Left forelimb (tissue), 1 donor: ENCODE data around the gene SYNJ1.
"Not testable (repeated sequence)": the region's sequence is repeated elsewhere in the genome, so short reads cannot be mapped to it uniquely, and the experiment has no call there.

Source experiments
- DNase-seq: peaks from one replicate; pipeline ENCODE4 v3.0.0-alpha.2; 2018; ENCODE audit warnings: low spot score

SYNJ1 gene, protein sequence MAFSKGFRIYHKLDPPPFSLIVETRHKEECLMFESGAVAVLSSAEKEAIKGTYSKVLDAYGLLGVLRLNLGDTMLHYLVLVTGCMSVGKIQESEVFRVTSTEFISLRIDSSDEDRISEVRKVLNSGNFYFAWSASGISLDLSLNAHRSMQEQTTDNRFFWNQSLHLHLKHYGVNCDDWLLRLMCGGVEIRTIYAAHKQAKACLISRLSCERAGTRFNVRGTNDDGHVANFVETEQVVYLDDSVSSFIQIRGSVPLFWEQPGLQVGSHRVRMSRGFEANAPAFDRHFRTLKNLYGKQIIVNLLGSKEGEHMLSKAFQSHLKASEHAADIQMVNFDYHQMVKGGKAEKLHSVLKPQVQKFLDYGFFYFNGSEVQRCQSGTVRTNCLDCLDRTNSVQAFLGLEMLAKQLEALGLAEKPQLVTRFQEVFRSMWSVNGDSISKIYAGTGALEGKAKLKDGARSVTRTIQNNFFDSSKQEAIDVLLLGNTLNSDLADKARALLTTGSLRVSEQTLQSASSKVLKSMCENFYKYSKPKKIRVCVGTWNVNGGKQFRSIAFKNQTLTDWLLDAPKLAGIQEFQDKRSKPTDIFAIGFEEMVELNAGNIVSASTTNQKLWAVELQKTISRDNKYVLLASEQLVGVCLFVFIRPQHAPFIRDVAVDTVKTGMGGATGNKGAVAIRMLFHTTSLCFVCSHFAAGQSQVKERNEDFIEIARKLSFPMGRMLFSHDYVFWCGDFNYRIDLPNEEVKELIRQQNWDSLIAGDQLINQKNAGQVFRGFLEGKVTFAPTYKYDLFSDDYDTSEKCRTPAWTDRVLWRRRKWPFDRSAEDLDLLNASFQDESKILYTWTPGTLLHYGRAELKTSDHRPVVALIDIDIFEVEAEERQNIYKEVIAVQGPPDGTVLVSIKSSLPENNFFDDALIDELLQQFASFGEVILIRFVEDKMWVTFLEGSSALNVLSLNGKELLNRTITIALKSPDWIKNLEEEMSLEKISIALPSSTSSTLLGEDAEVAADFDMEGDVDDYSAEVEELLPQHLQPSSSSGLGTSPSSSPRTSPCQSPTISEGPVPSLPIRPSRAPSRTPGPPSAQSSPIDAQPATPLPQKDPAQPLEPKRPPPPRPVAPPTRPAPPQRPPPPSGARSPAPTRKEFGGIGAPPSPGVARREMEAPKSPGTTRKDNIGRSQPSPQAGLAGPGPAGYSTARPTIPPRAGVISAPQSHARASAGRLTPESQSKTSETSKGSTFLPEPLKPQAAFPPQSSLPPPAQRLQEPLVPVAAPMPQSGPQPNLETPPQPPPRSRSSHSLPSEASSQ (N-terminal part only)

DNA sequence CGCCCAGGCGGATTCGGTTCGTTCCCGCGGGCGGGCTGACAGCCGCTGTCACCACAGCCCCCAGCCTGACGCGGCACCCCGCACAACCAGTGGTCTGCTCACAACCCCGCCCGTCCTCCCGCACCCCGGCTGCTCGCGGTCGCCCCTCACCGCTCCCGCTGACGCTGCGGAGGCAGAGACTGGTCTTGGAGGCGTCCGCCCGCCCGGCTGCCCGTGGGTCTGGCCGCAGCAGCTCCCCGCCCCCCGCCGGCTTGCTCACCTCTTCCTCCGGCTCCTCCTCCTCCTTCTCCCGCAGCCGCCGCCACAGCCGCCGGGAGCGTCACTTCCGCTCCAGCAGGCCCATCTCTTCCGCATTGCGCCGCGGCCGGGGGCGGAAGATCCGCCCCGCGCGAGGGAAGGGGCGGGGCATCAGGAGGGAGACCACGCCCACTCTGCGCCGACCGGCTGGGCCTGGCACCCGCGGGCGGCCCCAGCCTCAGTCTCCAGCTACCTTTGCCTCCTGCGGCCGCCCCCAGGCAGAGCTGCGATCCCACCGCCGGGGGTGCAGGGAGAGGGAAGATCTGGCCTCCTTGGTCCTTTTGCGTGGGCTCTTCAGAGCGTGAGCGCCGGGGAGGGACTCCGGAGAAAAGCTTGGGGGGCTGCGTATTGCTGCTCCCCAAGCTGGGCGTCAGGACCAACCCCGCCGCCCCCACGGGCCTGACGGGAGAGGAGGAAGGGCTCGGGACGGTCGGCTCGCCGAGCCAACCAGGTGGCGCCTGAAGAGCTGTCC lies at the start of gene SYNJ1:
SYNJ1 (minus strand) TSS at position 327 of the 769 bp plus-strand sequence. CDS start 1,118 bp downstream, outside the sequence.
- peak; percentile 95 for DNase-seq

DNA sequence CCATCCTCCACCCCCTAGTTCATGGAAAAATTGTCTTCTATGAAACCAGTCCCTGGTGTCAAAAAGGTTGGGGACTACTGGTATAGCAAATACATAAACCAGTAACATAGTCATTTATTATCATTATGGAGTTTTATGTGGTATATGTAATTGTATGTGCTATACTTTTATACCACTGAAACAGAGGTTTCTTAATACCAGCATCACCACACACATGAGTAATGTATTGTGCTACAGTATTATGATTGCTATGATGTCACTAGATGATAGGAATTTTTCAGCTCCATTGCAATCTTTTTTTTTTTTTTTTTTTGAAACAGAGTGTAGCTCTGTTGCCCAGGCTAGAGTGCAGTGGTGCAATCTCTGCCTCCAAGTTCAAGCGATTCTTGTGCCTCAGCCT lies 49.5 kb upstream of the SYNJ1 start:
- no peak for DNase-seq

DNA sequence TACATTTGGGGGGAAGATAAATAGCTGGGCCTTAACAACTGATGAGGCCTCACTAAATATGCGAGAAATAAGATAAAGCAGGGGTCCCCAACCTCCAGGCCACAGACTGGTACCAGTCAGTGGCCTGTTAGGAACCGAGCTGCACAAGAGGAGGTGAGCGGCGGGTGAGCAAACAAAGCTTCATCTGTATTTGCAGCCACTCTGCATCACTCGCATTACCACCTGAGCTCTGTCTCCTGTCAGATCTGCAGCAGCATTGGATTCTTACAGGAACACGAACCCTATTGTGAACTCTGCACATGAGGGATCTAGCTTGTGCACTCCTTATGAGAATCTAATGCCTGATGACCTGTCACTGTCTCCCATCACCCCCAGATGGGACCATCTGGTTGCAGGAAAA lies 48.9 kb upstream of the SYNJ1 start:
- no peak for DNase-seq

DNA sequence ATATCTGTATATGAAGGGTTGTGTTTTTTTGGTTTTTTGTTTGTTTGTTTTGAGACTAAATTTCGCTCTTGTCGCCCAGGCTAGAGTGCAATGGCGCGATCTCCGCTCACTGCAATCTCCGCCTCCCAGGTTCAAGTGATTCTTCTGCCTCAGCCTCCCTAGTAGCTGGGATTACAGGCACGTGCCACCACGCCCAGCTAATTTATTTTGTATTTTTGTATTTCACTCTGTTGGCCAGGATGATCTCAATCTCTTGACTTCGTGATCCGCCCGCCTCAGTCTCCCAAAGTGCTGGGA lies 45.2 kb upstream of the SYNJ1 start:
- DNase-seq: not testable (repeated sequence)

DNA sequence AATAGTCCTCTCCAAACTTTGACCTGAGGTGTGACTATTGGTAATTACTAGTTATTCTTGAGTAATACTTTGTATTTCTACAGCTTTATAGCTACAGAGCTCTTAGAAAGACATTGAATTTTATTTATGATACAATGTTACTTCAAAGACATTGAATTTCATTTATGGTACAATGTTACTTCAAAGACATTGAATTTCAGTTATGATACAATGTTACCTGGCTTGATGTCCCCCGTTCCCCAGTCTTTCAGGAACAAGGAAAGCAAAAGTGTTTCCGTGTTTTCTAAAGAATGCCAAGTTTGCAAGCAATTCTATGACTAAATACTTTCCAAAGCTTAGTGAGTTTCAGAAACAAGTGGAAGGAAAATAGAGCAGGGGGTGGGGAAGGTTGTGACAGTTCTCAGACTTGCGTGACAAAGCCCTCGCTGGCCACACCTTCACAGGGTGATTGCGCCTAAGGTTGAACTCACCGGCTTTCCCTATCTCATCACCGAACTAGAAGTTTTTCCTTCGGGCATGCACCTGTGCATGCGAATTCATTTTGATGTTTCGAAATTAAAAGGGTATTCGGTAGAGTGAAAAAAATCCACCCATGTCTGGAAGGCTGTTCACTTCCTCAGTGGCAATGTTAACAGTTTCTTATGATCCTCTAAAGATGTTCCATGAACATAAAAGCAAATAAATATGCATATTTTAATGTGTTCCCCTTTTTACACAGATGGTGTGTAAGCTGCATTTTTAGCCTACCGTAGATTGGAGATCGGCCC lies 44.7 kb upstream of the SYNJ1 start:
- DNase-seq: no peak

DNA sequence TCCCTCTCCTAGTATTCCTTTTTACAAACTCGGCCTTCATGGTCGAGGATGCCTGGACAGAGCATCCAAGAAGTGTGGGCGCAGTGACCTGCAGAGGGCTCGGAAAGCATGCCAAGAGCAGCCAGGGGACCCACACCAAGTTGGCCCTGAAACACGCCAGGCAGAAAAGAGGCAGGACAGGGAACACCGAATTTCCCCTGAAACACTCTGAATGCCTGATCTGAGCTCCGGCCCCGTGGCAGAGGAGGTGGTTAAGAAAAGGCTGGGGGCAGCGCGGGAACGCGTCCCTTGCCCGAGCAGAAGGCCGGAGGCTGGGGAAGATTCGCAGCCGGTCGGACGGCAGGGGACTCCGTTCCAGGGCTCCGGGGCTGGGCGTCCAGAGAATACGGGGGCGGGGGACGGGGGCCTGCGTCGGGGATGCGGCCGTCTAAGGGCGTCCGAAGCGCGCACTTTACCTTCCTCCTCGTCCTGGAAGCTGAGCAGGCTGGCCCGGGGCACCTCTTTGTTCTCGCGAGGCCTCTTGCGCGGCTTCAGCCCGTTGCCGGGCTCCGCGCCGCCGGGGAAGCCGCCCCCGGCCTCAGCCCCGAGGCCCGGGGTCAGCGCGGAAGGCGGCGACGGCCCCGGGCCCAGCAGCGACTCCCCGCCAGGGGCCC lies 43.2 kb upstream of the SYNJ1 start:
- DNase-seq: no peak

DNA sequence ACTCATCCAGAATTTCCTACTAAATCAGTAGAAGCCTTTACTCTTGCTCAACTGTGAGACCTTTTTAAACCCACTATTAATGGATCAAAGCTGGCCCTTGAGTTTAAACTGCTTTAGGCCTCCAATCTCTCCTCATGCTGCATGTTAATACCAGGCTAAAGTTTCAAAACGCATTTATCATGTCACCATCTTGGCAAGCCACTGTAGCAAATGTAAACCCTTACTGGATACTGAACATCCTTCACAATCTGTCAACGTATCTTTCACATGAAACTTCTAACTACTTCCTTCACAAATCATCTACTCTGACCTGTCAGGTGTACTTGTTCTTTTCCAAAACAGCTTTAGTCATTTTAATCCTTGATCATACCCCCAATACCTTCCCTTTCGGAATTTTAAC lies 40.7 kb upstream of the SYNJ1 start:
- DNase-seq: no peak

DNA sequence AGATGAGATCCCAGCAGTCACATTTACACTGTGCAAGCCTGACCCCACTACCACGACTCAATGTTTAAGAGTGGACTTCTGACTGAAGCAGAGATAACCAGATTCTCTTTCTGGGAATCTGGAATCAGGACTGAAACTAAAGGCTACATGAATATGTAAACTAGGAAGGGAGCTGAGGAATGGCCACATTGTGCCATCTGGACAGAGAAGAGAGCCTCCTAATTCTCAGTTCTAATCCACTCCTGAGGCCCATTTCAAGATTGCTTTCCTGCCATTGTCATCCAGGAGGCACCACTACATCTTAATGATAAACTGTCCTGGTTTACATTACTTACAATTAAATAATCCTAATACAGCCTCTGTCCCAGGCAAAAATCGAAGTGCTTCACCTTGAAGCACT lies 37.2 kb upstream of the SYNJ1 start:
- no peak for DNase-seq

DNA sequence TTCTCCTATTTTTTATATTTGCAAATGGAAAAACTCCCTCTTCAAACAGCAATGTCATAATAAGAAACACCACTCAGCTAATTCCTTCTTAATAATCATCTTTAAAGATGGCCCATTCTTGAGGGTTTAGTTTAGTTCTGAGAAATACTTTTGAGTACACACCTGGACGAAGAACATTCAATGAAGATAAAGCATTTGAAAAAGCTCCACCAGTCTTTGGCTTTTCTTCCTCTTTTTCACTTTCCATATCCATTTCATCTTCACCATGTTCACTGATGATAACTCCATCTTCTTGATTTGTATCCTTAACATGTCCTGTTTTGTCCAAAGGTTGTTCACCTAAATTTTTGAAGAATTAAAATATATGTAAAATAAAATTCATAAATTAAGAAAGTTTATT lies 36.4 kb upstream of the SYNJ1 start:
- DNase-seq: no peak

DNA sequence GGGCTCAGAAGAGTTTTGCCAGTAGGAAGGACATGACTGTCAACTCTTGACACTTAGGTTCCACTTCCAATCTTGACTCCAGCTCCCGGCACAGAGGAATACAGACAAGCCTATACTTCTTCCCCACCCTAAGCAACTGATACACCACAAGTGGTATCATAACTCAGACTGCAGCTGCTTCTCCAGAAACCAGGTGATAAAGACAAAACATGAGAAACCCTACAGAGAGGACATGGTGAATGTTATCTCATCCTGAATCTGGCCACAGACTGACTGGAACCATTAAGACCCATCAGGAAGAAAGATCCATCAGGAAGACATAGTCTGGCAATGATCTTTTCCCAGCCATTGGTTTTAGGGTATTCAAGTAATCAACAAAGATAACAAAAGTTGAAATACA lies 30.0 kb upstream of the SYNJ1 start:
- DNase-seq: no peak

DNA sequence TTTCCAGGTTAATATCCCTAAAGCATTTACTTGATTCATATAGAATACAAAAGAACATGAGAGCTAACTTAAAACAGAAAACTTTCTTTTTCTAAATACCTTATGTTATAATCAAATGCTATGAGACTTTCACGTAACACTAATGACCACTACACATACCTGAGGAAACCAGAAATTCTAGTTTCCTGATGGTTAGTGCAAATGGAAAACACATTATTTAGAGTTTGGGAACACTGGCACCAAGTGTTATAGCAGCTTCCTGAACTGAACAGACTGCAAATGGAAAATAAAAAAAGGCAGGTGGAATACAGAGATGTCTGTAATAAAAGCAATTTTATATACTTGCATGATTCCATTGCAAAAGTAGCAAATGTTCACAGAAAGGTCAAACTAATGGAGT lies 28.3 kb upstream of the SYNJ1 start:
- DNase-seq: no peak

DNA sequence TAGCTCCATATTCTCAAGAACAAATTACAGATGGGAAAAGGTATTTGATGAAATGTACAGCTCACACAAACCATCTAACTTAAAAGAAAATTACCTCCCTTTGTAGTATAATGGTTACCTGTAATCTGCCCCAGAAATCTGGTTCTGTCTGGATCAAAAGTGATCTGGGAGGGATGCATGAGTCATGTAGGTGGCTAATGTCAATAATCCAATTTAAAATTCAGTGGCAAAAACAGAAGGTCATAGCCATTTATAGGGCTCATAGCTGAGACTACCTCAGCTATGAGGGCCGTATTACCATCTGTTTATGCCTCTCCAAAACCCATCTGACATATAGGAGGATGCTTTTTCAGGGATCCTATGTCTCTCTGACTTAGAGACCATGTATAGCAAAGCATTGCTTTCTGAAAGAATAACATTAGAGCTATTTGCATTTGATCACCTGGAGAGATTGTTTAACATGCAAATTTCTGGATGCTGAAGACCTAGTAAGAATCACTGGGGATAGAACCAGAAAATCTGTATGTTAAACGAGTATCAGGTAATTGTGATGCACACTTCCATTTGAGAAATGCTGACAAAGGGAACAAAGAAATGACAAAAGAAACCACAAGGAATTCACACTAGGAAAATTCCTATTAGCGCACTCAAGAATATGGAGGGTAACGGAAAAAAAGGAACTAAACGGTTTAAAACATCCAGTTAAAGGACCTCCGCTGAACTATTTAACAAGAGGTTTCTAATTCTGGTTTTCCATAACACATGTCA lies 26.2 kb upstream of the SYNJ1 start:
- DNase-seq: no peak

DNA sequence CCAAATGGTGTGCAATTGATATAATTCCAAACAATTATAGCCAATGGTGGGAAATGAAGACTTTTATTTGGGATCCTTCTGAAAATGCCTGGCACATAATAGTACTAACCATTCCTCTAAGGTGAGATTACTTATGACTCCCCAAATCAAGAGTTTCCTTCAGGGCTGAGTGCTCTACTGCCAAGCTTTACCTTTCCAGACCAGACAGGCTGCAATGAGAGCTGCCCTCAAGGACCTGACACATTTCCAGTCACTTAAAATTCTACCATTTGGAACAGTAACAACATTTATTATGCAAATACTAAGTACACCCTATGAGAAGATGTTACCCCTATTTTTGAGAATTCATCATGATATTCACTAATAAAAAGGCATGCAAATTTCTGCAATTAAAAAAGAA lies 22.6 kb upstream of the SYNJ1 start:
- no peak for DNase-seq

DNA sequence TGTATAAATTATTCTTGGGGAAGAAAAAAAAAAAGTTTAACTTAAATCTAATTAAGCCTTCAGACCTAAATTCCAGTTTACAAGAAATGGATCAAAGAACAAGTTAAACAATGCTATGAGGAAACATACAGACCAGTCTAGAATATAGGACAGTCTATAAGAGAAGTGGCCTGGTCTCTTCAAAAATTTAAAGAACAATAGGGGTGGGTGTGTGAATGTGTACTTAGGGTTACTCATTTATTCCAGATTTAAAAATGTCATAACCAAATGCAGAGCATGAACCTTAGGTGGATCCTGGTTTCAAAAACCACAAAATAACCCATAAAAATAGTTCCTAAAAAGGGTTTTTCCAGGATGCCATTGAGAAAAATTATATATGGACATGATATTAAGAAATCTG lies 21.8 kb upstream of the SYNJ1 start:
- DNase-seq: no peak

DNA sequence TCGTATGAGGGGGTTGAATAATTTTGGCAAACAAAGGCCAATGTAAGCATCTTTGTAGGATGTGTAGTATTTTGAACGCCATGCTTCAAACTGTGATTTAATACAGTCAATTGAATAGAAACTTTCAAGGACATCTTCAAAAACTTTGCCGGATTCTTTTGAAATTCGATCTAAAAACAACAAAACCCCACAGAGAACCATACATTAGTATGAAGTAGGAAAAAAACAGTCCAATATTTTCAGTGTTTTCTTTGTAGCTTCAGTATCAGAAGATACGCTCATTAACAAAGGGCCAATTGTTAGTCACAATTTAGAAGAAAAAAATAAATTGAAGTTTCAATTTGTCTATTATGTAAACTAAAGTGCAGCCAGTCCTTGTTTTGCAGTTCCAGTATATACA lies 20.7 kb upstream of the SYNJ1 start:
- no peak for DNase-seq

DNA sequence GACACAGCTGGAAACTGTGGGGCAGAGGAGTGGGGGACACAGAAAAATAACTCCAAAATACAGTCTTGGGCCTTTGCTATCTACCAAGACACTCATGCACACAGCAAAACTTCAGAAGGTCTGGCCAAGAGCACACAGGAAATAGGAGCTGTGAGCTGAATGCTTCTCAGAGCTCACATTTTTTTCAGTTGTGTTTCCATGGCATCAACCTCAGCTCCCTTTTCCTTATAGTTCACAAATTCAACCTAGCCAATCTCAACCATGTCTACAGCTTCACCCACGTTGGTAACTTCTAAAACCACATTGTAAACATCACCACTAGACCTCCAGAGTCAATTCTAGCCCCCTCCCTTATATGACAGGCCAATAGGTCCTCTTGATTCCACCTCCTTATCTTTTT lies 19.6 kb upstream of the SYNJ1 start:
- no peak for DNase-seq

DNA sequence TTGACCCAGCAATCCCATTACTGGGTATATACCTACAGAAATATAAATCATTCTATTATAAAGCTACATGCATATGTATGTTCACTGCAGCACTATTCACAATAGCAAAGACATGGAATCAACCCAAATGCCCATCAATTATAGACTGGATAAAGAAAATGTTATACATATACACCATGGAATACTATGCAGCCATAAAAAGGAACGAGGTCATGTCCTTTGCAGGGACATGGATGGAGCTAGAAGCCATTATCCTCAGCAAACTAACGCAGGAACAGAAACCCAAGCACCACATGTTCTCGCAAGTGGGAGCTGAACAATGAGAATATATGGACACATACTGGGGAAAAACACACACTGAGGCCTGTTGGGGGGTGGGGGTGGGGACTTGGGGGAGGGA lies 18.9 kb upstream of the SYNJ1 start:
- DNase-seq: not testable (repeated sequence)

DNA sequence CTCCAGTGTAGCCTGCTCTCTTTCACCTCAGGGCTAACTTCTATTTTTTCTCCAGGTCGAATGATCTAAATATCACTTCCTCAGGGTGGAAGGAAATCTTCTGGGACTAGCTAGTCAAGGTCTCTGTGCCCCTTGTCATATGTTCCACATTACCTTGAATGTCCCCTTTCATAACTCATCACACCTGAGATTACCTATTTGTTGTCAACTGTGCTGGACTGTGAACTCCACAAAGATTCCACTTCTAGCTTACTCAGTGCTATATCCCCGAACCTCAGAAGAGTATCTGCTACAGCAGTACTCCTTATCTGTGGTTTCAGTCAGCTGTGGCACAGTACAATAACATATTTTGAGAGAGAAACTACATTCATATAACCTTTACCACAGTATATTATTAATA lies 14.6 kb upstream of the SYNJ1 start:
- DNase-seq: no peak

DNA sequence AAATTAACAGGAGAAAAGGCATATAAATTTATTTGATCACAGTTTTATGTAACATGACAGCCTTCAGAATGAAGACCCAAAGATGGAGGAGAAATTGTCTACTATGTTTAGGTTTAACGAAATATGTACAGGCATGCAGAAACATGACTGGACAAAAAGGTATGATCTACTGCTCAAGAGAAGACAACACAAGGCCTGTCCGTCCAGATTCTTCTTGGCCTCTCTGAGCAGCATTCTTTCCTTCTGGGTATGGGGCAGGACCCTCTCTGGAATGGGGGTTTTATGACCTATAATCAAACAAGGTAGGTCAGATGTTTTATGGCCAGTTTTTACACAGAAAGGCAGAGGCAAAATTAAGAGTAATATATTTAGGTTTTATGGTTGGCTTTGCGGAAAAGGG lies 13.5 kb upstream of the SYNJ1 start:
- no peak for DNase-seq

DNA sequence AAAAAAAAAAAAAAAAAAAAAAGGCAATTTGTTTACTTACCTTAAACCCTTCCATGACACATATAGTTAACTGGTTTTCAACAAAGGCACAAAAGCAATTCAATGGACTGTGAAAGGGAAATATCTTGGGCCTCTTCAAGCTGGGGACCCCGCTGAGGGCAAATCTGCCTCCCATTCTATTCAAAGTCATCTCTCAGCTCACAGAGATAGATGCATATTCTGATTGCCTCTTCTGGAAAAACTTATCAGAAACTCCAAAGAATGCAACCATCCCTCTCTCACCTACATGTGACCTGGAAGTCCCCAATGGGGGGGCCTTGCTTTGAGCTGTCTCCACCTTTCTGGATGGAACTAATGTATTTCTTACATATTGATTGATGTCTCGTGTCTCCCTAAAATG lies 12.1 kb upstream of the SYNJ1 start:
- no peak for DNase-seq
